AG04450 (cell line): ENCODE data around the gene SCUBE1. TPM values are rescaled to one million over a fixed set of nuclear protein-coding genes. Genes with fewer than 3 reads are reported as not detected.

Experiments used
- CTCF ChIA-PET: fragments of 300-600, 350-600 bp; formaldehyde crosslinking; extraction: SDS; loops from one replicate; lab custom pipeline; 2022; ENCODE audit warnings: antibody characterized with exemption, inconsistent platforms; lab: Charles Lee
- POLR2A ChIA-PET: fragments of 350-600 bp; formaldehyde crosslinking; extraction: SDS; loops from one replicate; lab custom pipeline; 2021; ENCODE audit warnings: antibody characterized with exemption, inconsistent platforms; lab: Yijun Ruan, JAX
- DNase-seq: peaks from one replicate; pipeline ENCODE4 v3.0.0-alpha.2; 2011; ENCODE audit warnings: low read depth, low spot score
- H3K27ac ChIP-seq: one replicate; pipeline ENCODE4 v1.5.1; 2012; ENCODE audit warnings: low read depth, low read length, control low read depth
- H3K27me3 ChIP-seq: one replicate; pipeline ENCODE4 v1.6.0; 2012; ENCODE audit warnings: low read length; ENCODE audit not compliant: control insufficient read depth, insufficient read depth
- H3K4me3 ChIP-seq: 2 replicates; pipeline ENCODE4 v1.5.1; 2011; ENCODE audit warnings: mild to moderate bottlenecking, low read depth, low read length, control low read depth
- H3K9me3 ChIP-seq: 2 replicates; pipeline ENCODE4 v1.5.1; 2012; ENCODE audit warnings: low read length; ENCODE audit not compliant: control insufficient read depth, insufficient read depth
- CTCF ChIP-seq: IDR thresholded peaks from 2 replicates; pipeline ENCODE4 v1.5.1; 2011; ENCODE audit warnings: low read depth, low read length, control low read depth, inconsistent platforms
- polyA plus RNA-seq: library from polyadenylated mRNA; depleted of rRNA; stranded (reverse); fragments of >200 nt; gene quantifications from 2 replicates; pipeline ENCODE4 v1.2.3, GENCODE V29; 2011

The SCUBE1 gene
- polyA plus RNA-seq, 1 experiment = not detected

- H3K27me3 ChIP-seq = peaks cover 2% of the 10 kb centered on the region
- H3K27ac ChIP-seq = no peak overlapping the region
- DNase-seq = no peak
- ChIA-PET CTCF (interaction anchor here (1.2 to 1.4 kb wide), 2 partner anchors 78 to 120 kb away, joined by 3 to 5 read pairs; no protein-coding TSS in a partner anchor), POLR2A (no interaction called here)
- no peak overlapping the region for H3K4me3 ChIP-seq
- H3K9me3 ChIP-seq = no peaks in the 10 kb centered on the region
- TF ChIP-seq CTCF = no peak
Measured at GRCh38 chr22:43351966-43352345, 8.8 kb upstream of the SCUBE1 start.

GRCh38 chr22:43349636-43350035, 6.5 kb upstream of the SCUBE1 start:
- POLR2A ChIA-PET = no interaction called here
- CTCF ChIA-PET = interaction anchor here (0.6 to 1.0 kb wide), 3 partner anchors 8 to 118 kb away, joined by 3 to 4 read pairs (median 3); no protein-coding TSS in a partner anchor

GRCh38 chr22:43346521-43346929, 3.4 kb upstream of the SCUBE1 start:
- peaks cover 30% of the 10 kb centered on the region for H3K27me3 ChIP-seq
- H3K9me3 ChIP-seq = no peaks in the 10 kb centered on the region; the same call in 1 of the 2 replicates
- TF ChIP-seq CTCF = peak; percentile 67
- ChIA-PET POLR2A (no interaction called here), CTCF (interaction anchor here (0.6 to 4.6 kb wide), 24 partner anchors 9 to 121 kb away, joined by 3 to 145 read pairs (median 4); no protein-coding TSS in a partner anchor)
- H3K27ac ChIP-seq = no peak overlapping the region
- DNase-seq = no peak
- H3K4me3 ChIP-seq = no peak overlapping the region

More at GRCh38 chr22:43349636-43350035, 6.5 kb upstream of the SCUBE1 start:
- Histone ChIP-seq H3K27me3 (peaks cover 12% of the 10 kb centered on the region), H3K27ac (no peak overlapping the region), H3K9me3 (no peaks in the 10 kb centered on the region; the same call in 1 of the 2 replicates), H3K4me3 (no peak overlapping the region)
- DNase-seq = no peak
- TF ChIP-seq CTCF = no peak

- no peak for DNase-seq
- Histone ChIP-seq H3K27me3 (peaks cover 33% of the 10 kb centered on the region), H3K9me3 (no peaks in the 10 kb centered on the region; the same call in 1 of the 2 replicates), H3K27ac (no peak overlapping the region), H3K4me3 (no peak overlapping the region)
- POLR2A ChIA-PET = no interaction called here
- TF ChIP-seq CTCF = no peak
- CTCF ChIA-PET = interaction anchor here (0.6 to 4.6 kb wide), 20 partner anchors 8 to 708 kb away, joined by 3 to 145 read pairs (median 4); no protein-coding TSS in a partner anchor
Measured at GRCh38 chr22:43345761-43346301, 2.7 kb upstream of the SCUBE1 start.

- CTCF ChIA-PET = interaction anchor here (0.6 to 4.6 kb wide), 9 partner anchors 8 to 707 kb away, joined by 3 to 145 read pairs (median 5); no protein-coding TSS in a partner anchor
- H3K27me3 ChIP-seq = peaks cover 38% of the 10 kb centered on the region
- no peak for TF ChIP-seq CTCF
Measured at GRCh38 chr22:43345356-43345755, 2.2 kb upstream of the SCUBE1 start.

More at GRCh38 chr22:43345356-43345755, 2.2 kb upstream of the SCUBE1 start:
- Histone ChIP-seq H3K9me3 (no peaks in the 10 kb centered on the region; the same call in 1 of the 2 replicates), H3K4me3 (no peak overlapping the region), H3K27ac (no peak overlapping the region)
- POLR2A ChIA-PET = no interaction called here
- no peak for DNase-seq
